GM21529 (cell line): ENCODE data around the gene MED12L.
A peak's percentile ranks its signal among the peaks of the same experiment; 100 is the strongest.
"Not testable (repeated sequence)": the region's sequence is repeated elsewhere in the genome, so short reads cannot be mapped to it uniquely, and the experiment has no call there.

Experiments used
- ATAC-seq: cut with Tn5 transposase; IDR thresholded peaks from one replicate; pipeline ENCODE4 v1.9.1; 2021; ENCODE audit not compliant: unreplicated experiment

The MED12L gene, protein sequence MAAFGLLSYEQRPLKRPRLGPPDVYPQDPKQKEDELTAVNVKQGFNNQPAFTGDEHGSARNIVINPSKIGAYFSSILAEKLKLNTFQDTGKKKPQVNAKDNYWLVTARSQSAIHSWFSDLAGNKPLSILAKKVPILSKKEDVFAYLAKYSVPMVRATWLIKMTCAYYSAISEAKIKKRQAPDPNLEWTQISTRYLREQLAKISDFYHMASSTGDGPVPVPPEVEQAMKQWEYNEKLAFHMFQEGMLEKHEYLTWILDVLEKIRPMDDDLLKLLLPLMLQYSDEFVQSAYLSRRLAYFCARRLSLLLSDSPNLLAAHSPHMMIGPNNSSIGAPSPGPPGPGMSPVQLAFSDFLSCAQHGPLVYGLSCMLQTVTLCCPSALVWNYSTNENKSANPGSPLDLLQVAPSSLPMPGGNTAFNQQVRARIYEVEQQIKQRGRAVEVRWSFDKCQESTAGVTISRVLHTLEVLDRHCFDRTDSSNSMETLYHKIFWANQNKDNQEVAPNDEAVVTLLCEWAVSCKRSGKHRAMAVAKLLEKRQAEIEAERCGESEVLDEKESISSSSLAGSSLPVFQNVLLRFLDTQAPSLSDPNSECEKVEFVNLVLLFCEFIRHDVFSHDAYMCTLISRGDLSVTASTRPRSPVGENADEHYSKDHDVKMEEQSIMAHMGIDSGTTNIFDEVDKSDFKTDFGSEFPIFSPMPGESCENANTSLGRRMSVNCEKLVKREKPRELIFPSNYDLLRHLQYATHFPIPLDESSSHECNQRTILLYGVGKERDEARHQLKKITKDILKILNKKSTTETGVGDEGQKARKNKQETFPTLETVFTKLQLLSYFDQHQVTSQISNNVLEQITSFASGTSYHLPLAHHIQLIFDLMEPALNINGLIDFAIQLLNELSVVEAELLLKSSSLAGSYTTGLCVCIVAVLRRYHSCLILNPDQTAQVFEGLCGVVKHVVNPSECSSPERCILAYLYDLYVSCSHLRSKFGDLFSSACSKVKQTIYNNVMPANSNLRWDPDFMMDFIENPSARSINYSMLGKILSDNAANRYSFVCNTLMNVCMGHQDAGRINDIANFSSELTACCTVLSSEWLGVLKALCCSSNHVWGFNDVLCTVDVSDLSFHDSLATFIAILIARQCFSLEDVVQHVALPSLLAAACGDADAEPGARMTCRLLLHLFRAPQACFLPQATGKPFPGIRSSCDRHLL (N-terminal part only)

DNA sequence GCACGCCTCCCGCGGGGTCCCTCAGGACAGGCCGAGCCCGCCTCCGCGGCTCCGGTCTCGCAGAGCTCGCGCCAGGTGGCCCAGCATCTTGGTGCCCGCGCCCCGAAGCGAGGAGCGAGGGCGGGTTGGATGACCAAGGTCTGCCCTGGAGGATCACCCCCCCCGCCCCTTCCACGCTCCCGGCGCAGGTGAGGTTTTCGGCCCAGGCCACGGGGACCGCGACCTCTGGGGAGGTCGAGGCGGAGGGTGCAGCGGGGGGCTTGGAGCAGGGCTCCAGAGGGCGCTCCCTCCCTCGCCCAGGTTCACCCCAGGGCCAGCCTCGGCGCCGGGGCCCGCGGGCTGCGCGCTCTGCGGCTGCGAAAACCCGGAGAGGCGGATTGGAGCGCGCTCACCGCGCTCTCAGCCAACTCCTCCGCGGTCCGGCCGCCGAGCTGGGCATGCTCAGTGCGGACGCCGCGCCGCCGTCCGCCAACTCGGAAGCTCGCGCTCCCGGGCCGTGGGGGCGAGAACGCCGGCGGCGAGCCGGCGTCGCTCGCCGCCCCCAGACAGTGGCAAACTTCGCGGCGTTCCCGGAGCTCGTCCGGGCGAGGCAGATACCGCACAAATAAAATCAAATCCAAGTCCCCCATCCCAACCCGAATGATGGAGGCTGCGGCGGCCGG is at the start of gene MED12L:
TSS of gene MED12L (plus strand) at position 438 of the 662 bp plus-strand sequence. CDS start 1,263 bp downstream, outside the sequence.
- ATAC-seq: peak; percentile 62

DNA sequence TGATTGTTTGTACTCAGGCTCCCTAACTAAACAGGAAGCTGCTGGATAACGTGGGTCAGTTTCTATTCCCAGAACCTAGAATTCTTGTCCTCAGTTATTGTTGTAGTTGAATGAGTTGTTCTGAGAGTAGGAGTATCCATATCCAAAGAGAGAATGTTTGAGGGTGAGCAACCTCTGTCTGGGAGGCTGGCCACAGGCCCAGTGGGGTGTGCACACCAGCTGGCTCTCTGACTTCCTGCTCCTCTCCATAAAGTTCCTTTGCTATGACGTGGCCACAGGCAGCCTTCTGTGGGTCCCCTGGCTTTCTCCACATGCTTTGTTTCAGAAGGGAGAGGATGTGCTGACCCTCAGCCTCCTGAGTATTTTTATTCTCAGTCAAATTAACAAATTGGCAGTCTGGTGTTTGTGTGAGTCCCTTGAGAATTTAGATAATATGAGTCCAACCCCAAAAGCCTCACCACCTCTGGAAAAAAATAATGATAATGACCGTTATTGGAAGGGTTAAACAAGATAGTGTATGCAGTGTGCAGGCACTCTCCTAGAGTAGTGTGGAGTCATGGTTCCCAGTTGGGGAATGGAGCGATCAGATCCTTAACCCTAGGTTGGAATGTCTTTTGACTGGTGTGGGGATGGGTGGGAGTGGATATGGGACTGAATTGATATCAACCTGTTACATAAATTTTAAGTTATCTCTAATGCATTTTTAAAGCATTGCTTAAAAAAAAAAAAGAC is 47.6 kb upstream of the MED12L start:
- no peak for ATAC-seq

DNA sequence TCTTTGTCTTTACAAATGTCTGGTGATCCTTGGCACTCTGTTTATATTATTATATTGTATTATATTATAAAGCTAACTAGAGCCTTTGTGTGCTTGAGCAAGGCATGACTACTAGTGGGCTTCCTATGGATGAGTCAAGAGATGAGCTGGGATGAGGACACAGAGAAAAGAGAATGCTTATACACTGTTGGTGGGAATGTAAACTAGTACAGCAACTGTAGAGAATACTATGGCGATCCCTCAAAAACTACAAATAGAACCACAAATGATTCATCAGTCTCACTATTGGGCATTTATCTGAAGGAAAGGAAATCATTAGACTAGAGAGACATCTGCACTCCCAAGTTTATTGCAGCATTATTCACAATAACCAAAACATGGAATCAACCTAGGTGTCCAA is 40.8 kb upstream of the MED12L start:
- no peak for ATAC-seq

DNA sequence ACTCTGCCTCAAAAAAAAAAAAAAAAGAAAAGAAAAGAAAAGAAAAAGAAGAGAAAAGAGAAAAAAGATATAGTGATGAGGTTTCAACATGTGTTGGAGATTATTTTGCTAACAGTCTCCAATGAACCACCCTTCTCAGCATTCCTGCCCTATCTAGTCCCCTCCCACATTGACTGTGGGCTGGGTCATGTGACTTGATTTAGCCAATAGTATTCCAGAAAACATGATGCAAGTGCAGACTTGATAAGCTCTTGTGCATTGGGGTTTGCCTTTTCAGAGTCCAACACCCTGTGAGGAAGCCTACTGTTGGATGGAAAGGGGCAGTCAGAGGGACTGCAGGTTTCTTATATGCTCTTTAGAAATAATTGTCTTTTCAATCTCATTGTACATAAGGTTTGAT is 37.8 kb upstream of the MED12L start:
- ATAC-seq: no peak

DNA sequence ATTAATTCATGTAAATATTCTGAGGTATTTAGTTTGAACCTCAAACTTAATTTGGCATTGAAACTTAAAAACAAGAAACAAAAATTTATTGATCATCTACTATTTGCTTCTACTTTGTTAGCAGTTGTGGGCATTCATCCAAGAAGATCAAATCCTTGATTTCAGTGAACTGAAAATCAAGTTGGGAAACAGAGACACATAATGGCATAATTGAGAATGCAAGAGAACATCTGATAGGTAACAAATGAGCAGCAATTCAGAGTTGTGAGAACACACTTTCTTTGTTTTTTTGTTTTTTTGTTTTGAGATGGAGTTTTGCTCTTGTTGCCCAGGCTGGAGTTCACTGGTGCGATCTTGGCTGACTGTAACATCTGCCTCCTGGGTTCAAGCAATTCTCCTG is 33.9 kb upstream of the MED12L start:
- ATAC-seq: no peak

DNA sequence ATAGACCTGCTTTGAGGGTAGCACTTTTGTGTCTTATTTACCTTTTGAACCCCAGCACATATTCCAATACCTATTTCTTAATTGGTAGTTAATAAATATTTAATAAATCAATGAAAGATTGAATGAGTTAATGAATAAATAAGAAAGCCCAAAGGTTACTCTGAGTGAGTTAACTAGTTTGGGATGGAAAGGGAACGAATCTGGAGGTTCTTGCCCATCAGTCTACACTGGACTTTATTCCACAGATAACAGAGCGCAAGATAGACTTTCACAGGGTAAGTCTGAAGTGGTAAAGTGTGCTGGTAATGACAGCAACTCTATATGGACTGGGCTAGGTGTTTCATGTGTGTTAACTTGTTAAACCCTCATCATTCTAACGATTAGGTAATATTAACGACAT is 33.1 kb upstream of the MED12L start:
- no peak for ATAC-seq

DNA sequence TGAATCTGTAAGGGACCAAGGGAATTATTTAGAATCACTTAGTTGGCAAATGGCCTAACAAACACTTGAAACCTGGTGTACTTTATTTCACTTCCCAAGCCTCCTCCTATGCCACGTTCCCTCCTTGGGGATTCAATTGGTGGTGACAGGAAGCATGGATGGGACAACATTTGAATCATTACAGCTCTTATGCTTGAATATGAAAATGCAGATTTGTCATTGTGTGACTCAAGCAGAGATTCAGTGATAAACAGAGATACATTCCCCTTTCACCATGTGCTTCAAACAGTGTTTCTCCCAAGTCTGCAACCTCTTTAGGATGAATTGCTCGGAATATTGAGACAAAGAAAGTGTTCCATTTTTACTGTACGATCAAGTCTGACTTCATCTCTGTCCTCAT is 32.7 kb upstream of the MED12L start:
- ATAC-seq: no peak

DNA sequence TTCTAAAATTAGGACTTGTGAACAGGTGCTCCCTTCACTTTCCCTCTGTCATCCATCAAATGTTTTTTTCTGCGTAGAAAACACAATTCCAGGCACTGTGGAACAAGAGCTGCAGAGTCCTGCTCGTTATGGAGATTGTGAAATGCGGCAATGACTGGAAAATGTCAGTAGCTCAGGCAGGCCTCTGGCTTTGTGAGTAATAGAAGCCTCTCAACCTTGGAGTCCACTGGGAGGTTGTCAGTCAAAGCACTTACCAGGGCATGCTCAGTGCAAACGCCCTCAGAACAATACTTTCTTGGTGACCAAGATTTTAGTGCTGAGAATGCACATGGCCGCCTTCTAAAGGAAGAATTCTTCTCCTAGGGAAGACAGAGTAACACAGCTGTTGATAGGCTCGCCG is 26.7 kb upstream of the MED12L start:
- ATAC-seq: no peak

DNA sequence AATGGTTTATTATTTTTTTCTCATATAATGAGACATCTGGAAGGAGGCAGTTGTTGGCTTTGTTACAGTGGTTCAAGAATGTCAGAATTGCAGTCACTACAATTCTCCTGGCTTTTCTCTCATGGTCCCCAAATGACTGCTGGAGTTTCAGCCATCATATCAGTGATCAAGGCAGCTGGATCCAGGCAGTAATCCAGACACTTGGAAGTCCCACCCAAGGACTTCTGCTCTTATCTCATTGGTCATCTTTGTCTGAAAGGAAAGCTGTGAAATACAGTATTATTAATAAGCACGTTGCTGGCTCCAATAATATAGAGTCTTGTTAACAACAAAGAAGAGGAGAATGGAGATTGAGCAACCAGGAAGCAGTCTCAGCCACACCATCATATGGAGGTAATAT is 22.9 kb upstream of the MED12L start:
- ATAC-seq: no peak

DNA sequence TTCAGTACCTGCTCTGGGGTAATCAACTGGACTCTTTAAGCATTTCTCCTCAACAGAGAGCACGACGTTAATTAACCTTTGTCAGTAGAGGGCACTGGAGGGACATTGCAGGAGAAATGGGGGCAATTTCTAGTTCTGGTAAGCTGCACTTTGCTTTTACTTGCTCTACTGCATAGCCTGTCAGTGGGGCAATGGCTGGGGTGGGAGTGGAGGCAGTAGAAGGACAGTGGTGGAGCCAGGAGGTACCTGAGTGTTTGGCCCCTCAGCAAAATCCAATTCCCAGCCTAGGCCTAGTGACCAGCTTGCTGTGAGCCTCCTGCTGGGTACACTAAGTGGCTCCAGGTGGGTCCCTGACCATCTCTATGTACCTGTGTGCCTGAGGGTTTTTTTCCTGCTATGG is 18.3 kb upstream of the MED12L start:
- ATAC-seq: no peak

DNA sequence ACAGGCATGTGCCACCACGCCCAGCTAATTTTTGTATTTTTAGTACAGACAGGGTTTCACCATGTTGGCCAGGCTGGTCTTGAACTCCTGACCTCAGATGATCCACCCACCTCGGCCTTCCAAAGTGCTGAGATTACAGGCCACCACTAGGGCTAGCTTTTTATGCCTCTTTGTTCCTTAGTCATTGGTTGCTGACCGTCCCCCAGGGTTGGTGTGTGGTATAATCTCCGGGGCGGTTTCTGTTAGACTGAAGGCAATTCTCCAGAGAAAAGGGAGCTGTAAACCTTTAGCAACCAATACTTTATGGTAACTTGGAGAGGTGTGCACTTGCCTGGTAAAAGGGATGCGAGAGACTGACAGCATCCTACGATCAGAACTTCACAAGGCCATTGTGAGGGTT is 12.6 kb upstream of the MED12L start:
- ATAC-seq: not testable (repeated sequence)

DNA sequence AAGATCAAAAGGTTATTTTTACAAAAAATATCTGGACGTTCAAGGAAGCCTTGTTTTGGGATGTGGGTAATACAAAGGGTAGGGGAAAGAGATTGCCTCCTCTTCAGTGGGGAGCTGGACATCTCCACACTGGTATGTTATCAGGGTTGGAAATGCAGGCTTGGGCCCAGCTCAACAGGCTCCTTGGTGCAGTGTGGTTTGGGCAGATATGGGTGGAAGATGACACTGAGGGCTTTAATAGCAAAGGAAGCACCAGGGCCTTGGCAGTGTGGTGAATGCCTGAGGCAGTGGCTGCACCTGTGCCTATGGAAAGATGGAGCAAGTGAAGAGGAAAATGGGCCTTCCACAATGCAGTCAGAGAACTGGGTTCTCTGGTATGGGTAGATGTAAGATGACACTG is 11.2 kb upstream of the MED12L start:
- no peak for ATAC-seq

DNA sequence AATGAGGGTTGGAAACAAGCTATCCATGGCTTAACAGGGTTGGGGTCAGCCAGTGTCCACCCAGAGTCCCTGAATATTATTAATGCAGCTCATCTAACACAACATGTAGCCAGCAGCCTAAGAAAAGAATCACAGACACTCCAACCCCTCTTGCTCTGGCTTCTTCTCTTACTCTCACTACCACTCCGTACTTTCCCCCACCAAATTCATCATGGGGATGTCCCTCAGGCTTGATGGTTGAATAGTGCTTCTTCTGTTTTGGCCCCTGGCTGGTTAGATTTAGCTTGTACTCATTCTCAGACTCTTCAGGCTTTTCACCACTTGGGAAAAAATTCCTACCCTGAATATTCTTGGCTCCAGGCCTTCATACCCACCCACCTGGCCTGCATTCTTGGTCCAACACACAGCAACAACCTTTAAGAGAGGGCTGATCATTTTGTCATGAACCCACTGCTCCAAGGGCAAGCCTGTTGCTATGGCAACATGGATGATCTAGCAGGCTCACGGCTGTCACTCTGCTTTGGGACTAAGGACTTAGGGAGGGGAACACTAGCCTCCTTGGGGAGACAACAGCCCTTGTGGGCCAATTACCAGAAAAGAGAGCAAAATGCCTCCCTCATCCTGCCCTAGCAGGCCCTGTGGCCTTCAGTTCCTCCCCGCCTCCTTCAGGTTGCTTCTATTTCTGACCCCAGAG is 9.4 kb upstream of the MED12L start:
- no peak for ATAC-seq

DNA sequence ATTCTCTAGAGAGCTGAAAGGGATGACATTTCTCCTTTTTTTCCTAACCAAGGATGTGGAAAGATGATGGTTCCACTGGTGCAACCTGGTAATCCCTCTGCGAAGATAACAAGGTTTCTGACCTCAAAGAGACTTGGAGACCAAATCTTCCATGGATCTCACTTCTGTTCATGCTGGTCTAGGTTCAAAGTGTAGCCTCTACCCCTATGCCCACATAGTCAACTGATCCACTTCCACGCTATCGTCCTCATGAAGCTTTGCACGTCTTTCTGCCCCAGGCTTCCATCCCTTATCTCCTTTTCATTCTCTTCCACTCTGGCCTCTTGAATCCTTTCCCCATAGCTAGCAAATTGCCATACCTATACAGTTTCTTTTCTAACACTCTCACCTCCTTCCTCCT is 8.8 kb upstream of the MED12L start:
- no peak for ATAC-seq

DNA sequence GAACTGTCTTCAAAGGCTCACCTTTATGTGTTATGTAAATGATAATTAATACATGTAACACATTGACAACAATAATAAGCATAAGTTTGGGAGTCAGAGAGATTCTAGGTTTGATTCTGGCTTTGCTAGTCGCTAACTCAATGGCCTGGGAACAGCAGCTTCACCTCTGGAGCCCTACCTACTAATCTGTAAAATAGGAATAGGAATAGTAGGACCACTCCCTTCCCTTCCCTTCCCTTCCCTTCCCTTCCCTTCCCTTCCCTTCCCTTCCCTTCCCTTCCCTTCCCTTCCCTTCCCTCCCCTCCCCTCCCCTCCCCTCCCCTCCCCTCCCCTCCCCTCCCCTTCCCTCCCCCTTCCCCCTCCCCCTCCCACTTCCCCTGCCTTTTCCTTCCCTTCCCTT is 4.4 kb upstream of the MED12L start:
- not testable (repeated sequence) for ATAC-seq

DNA sequence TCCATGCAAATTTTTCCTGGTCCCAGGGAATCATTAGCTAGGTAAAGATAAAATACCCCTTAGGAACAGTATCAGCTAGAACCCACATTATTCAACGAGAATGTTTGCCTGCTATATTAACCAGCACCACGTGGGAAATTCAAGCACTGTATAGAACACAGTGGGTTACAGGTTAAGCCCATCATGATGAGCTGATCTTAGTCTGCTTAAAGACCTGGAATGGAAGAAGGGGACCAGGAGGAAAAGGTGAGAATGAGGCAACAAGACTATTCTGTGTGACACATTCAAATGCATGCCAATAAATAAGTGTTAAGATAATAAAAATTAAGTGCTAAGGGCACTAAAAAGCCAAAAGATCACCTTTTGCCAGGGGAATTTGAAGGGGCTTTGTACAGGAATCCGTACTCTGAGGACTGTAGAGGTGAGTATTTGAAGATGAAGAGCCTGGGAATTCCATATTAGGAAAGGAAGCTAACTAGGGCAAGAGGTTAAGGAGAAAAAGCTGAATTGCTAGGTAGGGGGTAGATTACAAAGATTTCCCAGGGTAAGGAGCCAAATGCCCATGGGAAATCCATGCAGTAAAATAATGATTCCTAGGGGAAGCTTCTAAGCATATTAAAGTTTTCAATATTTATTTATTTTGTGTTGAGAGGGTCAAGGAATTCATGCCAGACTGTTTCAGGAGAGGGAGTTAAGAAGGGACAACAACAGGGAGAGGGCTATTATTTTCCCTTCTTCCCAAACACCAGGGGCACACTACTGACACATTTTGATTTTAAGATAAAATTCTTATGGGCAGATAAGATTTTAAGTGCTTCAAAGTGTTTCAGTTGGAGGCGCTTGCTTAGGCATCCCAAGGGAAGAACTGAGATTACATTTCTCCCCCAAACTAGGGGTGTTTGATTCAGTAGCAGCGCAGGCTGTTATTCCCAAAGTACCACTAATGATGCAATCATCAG is 2.3 kb upstream of the MED12L start:
- ATAC-seq: no peak

DNA sequence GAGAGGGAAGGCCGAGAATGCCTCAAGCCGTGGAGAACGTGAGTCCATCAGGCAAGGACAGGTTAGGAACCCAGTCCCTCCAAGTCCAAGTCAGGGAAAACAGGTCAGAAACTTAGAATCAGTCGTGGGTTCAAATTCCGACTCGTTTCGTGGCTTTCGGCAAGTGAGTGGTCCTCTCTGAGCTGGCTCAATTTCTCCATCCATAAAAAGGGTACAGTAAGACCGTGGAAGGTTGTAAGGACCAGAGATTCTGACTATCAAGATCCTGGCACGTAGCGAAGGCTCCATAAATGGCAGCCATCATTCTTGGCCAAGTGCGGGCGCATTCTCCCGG is 604 bp upstream of the MED12L start:
- ATAC-seq: no peak

DNA sequence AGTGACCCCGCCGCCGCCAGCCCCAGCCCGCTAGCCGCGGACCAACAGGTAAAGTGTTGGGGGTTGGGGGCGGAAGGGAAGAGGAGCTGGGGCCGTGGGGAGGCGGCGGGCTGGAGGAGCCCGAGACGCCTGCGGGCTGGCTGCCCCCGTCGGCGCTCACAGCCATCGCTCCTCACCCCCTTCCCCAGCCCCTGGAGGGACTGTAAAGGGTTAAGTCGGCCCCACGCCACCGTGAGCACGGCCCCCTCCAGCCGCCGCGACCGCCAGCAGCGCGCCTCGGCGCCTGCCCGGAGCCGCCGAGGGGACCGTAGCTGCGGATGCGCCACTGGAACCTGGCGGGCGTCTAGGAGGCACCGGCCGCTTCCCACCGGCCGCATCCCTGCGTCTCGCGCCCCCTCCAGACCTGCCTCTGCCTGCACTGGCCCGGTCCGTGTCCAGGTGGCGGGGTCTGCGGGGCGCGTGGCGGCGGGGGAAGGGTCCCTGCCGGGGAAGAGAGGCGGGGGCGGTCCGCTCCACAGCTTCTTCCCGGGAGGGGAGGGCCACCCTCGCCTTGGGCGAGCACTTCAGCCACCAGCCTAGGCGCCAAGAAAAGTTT is 522 bp downstream of the MED12L start:
- peak; percentile 23 for ATAC-seq
